GM03348 (cell line): ENCODE results near the gene DYNLRB1.
A peak's percentile ranks its signal among the peaks of the same experiment; 100 is the strongest.

Source experiments
- DNase-seq: peaks from one replicate; pipeline ENCODE4 v3.0.0; 2012; ENCODE audit warnings: low spot score

The DYNLRB1 gene

DNA sequence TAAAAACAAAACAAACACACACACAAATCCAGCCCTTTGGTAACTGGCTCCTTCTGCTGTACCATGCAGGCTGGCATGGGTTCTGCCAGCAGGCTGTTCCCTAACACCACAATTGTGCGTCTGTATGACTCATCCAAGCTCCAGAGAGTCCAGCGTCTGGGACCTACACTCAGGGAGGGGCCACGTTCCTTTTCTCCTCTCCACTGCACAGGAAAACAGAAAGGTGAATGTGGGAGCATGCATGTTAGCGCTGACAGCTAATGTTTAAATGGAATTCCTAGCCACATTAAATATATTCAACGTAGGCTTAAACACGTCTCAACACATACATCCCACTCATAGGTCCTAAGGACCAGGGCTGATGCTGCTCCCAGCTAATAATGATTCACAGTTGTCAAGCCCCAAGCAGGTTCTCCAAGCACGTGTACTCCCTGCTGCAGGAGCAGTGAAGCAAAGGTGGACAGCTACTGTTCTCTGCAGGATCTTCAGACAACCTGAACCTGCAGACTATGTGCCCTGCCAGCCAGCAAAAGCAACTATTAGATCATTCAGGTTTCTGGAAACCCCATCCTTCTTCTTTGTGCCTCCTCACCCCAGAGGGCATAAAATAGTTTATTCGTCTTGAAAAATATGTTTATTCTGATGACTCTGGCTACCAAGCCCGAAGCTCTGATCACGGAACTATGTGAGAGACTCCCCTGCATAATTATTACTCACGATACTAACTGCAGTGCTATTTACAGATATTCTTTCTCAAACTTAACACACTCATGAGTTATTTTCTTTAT lies 63.2 kb downstream of the DYNLRB1 start:
- DNase-seq = peak; percentile 84

DNA sequence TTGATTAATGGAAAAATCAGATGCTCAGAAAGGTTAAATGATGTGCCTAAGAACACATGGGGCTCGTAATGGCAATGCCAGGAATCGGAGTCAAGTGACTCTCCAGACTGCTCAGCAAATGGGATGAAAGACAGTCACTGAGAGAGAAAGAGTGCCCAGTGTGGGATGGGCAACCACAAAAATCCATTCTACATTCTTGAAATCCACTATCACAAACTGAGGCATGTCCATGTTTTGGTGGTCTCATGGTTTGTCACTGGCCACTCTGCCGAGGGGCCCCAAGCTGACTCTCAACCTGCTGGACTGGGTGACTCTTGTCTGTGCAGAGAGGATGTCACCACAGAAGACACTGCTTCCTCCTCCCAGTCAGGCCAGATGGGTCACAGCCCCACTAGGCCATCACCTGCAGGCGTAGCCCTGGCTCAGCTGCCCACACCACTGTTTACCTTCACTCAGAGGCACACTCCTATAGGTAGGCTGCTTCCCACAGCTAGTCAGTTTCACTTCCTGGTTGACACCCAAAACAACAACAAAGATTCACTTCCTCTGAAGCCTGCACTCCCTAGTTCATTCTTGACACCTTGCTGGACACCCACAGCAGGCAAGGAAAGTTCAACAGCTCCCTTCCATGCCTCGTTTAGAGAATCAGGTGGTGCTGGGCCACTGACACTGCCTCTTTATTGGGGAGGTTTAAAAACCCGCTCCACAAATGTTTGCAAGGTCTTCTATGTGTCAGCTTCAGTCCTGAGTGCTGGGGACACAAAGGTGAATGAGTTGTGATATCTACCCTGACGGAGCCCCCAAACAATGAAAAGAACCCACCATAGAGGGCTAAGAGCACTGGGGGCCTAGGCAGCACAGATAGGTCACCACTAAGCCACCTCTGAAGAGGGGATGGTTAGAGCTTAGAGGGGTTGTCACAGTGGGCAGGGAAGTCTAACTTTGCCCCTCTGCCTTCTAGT lies 64.0 kb downstream of the DYNLRB1 start:
- DNase-seq = peak; percentile 35

DNA sequence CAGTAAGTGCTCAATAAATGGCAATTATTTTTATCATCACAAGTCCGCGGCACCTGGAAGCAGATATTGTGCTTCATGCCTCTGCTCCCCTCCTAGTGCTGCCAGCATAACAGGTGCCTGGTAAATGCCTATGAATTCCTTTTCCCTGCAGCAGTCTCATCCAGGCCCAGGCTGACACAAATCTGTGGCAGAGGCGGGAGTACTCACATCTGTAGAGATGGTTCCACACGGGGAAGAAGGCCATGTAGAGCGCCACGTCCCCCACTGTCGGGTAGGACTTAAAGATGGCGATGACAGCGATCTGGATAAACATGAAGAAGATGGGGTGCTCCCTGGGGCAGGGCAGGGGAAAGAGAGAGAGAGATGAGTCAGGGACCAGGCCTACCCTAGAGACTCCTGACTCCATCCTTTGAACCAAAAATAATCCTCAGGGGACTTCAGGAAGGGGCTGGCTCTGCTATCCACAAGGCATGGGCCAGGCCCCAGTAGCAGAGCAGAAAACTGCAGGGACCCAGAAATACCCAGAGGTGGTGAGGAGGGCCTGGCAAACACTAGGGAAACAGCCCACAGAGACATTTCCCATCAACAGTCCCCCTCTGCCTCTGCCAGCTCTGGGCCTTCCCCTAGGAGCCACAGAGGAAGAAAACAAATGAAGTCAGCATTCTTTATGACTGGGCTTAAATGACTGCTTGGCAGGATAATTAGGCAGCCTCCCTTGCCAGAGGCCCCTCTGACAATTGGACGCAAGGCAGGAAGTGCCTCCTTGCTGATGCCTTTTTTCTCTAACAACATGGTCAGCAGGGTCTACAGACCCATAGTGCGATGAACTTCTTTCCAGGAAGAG lies 65.3 kb downstream of the DYNLRB1 start:
- peak; percentile 69 for DNase-seq

DNA sequence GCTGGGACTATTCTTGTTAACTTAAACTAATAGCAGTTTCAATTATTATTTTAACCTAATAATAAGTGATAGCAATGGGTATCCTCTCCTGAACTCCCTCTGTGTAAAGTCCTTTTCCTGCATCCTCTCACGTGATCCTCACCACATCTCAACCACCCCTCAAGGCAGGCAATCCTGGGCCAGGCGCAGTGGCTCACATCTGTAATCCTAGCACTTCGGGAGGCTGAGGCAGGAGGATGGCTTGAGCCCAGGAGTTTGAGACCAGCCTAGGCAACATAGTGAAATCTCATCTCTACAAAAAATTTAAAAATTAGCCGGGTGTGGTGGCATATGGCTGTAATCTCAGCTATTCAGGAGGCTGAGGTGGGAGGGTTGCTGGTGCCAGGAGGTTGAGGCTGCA lies 66.0 kb downstream of the DYNLRB1 start:
- no peak for DNase-seq

DNA sequence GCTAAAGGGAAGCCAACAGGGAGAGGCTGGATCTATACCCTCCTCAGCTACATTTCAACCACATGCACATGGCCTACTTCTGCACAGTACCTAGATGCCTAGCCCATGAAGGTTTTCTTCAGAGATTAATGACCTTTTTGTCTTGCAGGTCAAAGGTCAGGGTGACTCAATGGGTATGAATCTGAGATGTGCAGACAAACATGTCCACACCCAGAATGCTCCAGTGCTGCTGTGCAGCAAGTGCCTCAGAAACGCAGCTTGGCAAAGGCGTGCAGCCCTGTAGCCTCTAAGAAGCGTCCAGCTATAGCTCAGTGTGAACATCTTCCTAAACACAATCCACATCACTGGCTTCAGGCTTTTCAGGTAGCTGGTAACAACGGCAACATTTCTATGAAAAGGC lies 66.7 kb downstream of the DYNLRB1 start:
- no peak for DNase-seq

DNA sequence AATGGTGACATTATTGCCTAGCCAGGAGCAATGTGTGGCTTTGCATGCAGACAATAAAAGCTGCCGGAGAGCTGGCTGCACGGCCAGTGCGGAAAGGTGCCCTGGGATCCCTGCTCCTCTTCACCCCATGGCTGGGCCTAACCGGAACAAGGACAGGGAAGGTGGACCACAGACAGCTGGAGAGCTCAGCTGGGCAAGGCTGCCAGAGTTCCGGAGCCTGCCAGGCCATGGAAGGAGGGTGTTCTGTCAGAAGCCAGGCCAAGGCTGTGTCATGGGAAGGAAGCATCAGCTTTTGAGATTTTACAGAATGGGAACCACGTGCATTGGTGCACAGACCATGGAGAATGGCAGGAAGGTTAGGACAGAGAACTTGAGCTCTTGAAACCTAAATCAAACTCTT lies 67.3 kb downstream of the DYNLRB1 start:
- no peak for DNase-seq

DNA sequence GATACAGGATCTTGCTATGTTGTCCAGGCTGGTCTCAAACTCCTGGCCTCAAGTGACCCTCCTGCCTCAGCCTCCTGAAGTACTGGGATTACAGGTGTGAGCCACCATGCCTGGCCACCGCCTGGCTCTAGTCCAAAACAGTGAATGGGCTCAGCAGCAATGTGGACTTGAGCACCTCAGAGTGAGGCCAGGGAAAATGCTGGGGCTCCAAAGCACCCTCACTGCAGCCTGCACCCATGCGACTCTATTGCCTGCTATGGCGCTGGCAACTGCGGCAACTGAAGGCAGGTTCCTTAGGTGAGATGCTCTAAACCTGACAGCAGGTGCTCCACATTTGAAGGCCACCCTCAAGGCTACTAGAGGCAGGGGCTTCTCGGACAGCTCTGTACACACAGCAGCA lies 68.8 kb downstream of the DYNLRB1 start:
- no peak for DNase-seq

DNA sequence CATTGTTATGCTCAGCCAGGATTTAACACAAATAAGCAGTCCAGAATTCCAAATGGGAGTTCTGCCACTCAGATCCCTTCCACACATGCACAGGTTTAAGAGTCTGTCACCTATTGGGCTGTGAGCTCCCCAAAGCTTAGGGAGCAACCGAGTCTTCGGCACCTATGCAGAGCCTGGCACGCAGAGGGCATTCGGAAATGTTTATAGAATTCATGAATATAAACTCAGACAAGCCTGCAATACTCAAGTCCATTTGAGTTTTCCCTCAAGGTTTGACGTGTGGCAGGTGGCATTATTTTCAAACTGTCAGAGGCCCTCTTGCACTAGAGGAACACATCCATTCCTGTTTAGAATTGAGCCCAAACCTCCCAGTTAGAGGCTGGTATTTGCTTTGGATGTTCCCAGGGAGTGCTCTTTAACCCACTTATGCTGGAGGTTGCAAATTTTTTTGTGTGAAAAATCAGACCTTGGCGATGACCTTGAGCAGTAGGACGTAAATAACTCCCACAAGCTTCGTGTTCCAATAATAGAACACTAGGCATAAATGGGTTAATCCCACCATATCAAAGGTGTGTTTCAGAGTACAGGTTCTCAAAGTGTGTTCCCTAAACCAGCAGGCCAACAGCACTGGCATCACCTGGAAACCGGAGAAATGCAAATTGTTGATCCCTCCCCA lies 70.4 kb downstream of the DYNLRB1 start:
- DNase-seq = no peak
